ENCODE measurements around the gene SPEM3. TPM values are rescaled to one million over a fixed set of nuclear protein-coding genes. Genes with fewer than 3 reads are reported as not detected.

The SPEM3 gene
- total RNA-seq, 1 donor from 2014 or later = not detected

DNA sequence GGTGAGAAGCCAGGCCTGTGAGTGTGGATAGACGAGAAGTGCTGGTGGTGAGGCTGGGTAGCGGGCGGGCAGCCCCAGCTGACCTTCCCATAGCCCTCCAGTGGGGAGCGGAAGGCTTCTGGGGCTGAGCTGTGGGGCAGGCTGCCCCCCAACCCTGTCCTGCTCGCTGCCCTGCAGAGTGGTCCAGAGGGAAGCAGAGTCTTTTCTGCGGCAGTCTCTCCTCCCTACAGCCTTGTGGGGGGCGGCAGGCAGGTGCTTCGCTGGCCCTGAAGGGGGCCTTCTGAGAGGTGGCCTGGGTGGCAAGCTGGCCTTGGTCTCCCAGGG, 17.3 kb upstream of the SPEM3 start:
- TF ChIP-seq, protein P1, sequence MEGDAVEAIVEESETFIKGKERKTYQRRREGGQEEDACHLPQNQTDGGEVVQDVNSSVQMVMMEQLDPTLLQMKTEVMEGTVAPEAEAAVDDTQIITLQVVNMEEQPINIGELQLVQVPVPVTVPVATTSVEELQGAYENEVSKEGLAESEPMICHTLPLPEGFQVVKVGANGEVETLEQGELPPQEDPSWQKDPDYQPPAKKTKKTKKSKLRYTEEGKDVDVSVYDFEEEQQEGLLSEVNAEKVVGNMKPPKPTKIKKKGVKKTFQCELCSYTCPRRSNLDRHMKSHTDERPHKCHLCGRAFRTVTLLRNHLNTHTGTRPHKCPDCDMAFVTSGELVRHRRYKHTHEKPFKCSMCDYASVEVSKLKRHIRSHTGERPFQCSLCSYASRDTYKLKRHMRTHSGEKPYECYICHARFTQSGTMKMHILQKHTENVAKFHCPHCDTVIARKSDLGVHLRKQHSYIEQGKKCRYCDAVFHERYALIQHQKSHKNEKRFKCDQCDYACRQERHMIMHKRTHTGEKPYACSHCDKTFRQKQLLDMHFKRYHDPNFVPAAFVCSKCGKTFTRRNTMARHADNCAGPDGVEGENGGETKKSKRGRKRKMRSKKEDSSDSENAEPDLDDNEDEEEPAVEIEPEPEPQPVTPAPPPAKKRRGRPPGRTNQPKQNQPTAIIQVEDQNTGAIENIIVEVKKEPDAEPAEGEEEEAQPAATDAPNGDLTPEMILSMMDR (IDR thresholded peaks at IDR 0.05) = no peak
- Mint-ChIP-seq H3K27me3 (ENCODE audit: low read depth) (no peaks in the 10 kb centered on the region), H3K4me1 (ENCODE audit: low read depth) (peaks cover 7% of the 10 kb centered on the region), H3K27ac (ENCODE audit: unreplicated experiment) (no peak overlapping the region), H3K36me3 (ENCODE audit: low read depth) (peaks cover 32% of the 10 kb centered on the region), H3K9me3 (ENCODE audit: low read depth) (no peaks in the 10 kb centered on the region), H3K4me3 (ENCODE audit: unreplicated experiment) (no peak overlapping the region)
- DNase-seq (ENCODE audit: low spot score) = no peak

DNA sequence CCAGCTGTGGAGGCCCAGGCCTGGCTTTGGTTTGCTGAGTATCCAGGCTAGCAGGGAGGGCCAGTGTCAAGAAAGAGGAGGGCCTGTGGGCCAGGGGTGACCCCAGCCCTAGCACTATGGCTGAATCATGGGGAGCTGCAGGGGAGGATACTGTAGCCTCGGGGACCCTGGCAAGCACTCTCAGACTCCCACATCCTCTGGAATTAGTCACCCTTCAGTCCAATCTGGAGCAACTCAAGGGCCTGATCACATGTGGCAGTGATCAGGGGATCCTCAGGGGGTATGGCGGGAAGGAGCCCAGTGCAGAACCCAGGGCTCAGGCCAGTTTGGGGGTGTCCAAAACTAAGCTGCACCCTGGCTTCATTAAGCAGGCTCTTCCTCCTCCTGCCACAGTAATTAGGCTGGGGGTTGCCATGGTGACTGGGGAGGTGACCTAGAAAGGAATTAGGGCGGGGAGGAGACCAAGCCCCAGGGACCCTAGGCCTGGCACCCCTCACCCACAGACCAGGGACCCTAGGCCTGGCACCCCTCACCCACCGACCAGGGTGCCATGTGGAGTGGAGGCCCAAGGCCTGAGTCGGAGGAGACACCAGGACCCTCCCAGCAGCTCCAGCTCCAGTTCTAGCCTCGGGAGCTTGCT, 15.2 kb upstream of the SPEM3 start:
- no peak overlapping the region for H3K27ac Mint-ChIP-seq (ENCODE audit: unreplicated experiment)
- H3K36me3 Mint-ChIP-seq (ENCODE audit: low read depth) = peaks cover 35% of the 10 kb centered on the region
- H3K9me3 Mint-ChIP-seq (ENCODE audit: low read depth) = no peaks in the 10 kb centered on the region
- TF ChIP-seq, protein P1 (IDR thresholded peaks at IDR 0.05) = no peak
- no peaks in the 10 kb centered on the region for H3K4me1 Mint-ChIP-seq (ENCODE audit: low read depth)
- no peak overlapping the region for H3K4me3 Mint-ChIP-seq (ENCODE audit: unreplicated experiment)
- H3K27me3 Mint-ChIP-seq (ENCODE audit: low read depth) = no peaks in the 10 kb centered on the region
- no peak for DNase-seq (ENCODE audit: low spot score)

DNA sequence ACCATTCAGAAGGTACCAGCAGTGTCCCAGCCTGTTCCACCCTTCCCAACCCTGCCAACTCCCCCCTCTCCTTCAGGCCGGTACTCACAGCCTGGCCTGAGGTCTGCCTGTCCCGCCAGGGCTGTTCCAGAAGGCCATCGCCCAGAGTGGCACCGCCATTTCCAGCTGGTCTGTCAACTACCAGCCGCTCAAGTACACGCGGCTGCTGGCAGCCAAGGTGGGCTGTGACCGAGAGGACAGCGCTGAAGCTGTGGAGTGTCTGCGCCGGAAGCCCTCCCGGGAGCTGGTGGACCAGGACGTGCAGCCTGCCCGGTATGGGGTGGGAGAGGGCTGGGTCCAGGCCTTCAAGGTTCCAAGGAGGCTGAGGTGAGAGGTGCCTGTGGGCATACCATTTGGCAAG, 13.8 kb upstream of the SPEM3 start:
- no peaks in the 10 kb centered on the region for H3K27me3 Mint-ChIP-seq (ENCODE audit: low read depth)
- no peak for DNase-seq (ENCODE audit: low spot score)
- no peak overlapping the region for H3K4me3 Mint-ChIP-seq (ENCODE audit: unreplicated experiment)
- H3K36me3 Mint-ChIP-seq (ENCODE audit: low read depth) = peaks cover 26% of the 10 kb centered on the region
- TF ChIP-seq, protein P1 (IDR thresholded peaks at IDR 0.05) = no peak
- no peak overlapping the region for H3K27ac Mint-ChIP-seq (ENCODE audit: unreplicated experiment)
- no peaks in the 10 kb centered on the region for H3K4me1 Mint-ChIP-seq (ENCODE audit: low read depth)
- no peaks in the 10 kb centered on the region for H3K9me3 Mint-ChIP-seq (ENCODE audit: low read depth)

DNA sequence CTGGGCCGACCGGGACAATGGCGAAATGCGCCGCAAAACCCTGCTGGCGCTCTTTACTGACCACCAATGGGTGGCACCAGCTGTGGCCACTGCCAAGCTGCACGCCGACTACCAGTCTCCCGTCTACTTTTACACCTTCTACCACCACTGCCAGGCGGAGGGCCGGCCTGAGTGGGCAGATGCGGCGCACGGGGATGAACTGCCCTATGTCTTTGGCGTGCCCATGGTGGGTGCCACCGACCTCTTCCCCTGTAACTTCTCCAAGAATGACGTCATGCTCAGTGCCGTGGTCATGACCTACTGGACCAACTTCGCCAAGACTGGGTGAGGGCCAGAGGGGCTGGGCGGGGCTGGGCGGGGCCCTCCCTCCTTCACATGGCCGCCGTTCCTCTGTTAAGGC, 12.9 kb upstream of the SPEM3 start:
- TF ChIP-seq, protein P1 (IDR thresholded peaks at IDR 0.05) = no peak
- Mint-ChIP-seq H3K27me3 (ENCODE audit: low read depth) (no peaks in the 10 kb centered on the region), H3K9me3 (ENCODE audit: low read depth) (no peaks in the 10 kb centered on the region), H3K36me3 (ENCODE audit: low read depth) (peaks cover 17% of the 10 kb centered on the region), H3K4me1 (ENCODE audit: low read depth) (no peaks in the 10 kb centered on the region), H3K27ac (ENCODE audit: unreplicated experiment) (no peak overlapping the region), H3K4me3 (ENCODE audit: unreplicated experiment) (no peak overlapping the region)
- no peak for DNase-seq (ENCODE audit: low spot score)

DNA sequence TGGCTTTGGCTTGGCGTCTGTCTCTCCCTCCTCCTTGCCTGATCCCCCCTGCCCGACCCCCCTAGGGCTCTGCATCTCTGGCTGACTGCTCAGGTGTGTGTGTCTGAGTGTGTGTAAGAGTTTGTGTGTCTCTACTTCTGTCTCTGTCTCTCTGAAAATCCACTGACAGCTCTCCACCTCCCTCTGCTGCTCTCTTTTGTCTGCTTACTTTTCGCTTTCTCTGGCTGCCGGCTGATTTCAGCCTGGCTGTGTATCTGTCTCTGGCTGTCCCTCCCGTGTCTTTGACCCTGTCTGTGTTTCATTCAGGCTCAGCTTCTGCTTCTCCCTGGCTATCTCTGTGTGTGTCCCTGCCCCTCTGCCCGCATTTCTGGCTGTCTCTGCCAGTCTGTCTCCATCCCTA, 12.3 kb upstream of the SPEM3 start:
- H3K36me3 Mint-ChIP-seq (ENCODE audit: low read depth) = peaks cover 17% of the 10 kb centered on the region
- no peak for DNase-seq (ENCODE audit: low spot score)
- no peaks in the 10 kb centered on the region for H3K27me3 Mint-ChIP-seq (ENCODE audit: low read depth)
- no peak overlapping the region for H3K27ac Mint-ChIP-seq (ENCODE audit: unreplicated experiment)
- H3K4me3 Mint-ChIP-seq (ENCODE audit: unreplicated experiment) = no peak overlapping the region
- H3K4me1 Mint-ChIP-seq (ENCODE audit: low read depth) = no peaks in the 10 kb centered on the region
- no peaks in the 10 kb centered on the region for H3K9me3 Mint-ChIP-seq (ENCODE audit: low read depth)
- TF ChIP-seq, protein P1 (IDR thresholded peaks at IDR 0.05) = no peak

Data from chondrocyte (in vitro differentiated cells).